ENCODE results near the gene SGMS2. TPM values are rescaled to one million over a fixed set of nuclear protein-coding genes. Genes with fewer than 3 reads are reported as not detected.

SGMS2 gene
- total RNA-seq, 3 donors from 2014 or later: 47.2 to 76.7 (median 56.3) TPM

- no peaks in the 10 kb centered on the region for H3K9me3 ChIP-seq
- peak overlapping the region in 1 of 2 donors; percentile 80 for H3K27ac ChIP-seq
- no peak for DNase-seq (ENCODE audit: low spot score in 2 of 2)
- no peaks in the 10 kb centered on the region for H3K27me3 ChIP-seq
- intact Hi-C loops (cut with DNase I; ENCODE audit: low total_unique reads): no loop called here
- H3K36me3 ChIP-seq: no peaks in the 10 kb centered on the region
- TF ChIP-seq CTCF (IDR thresholded peaks at IDR 0.05) (no peak), POLR2AphosphoS5 (IDR thresholded peaks at IDR 0.05) (no peak)
- no peaks in the 10 kb centered on the region for H3K4me1 ChIP-seq
- no peak overlapping the region for H3K4me3 ChIP-seq
Measured at GRCh38 chr4:107837317-107837716, 12.6 kb downstream of the SGMS2 start.

- no peaks in the 10 kb centered on the region for H3K9me3 ChIP-seq
- H3K36me3 ChIP-seq: no peaks in the 10 kb centered on the region
- DNase-seq (ENCODE audit: low spot score in 2 of 2): no peak
- peak overlapping the region in 1 of 2 donors; percentile 80 for H3K27ac ChIP-seq
- no peak for TF ChIP-seq POLR2AphosphoS5 (IDR thresholded peaks at IDR 0.05)
- no peak for TF ChIP-seq CTCF (IDR thresholded peaks at IDR 0.05)
- TF ChIP-seq POLR2A (IDR thresholded peaks at IDR 0.05): no peak
- no peak overlapping the region for H3K4me3 ChIP-seq
- H3K4me1 ChIP-seq: no peaks in the 10 kb centered on the region
- intact Hi-C loops (cut with DNase I; ENCODE audit: low total_unique reads): no loop called here
- no peaks in the 10 kb centered on the region for H3K27me3 ChIP-seq
Measured at GRCh38 chr4:107837776-107838618, 13.3 kb downstream of the SGMS2 start.

GRCh38 chr4:107838861-107839565, 14.3 kb downstream of the SGMS2 start:
- TF ChIP-seq POLR2AphosphoS5 (IDR thresholded peaks at IDR 0.05) (no peak), CTCF (IDR thresholded peaks at IDR 0.05) (no peak), POLR2A (IDR thresholded peaks at IDR 0.05) (no peak)
- Histone ChIP-seq H3K27me3 (no peaks in the 10 kb centered on the region), H3K4me3 (no peak overlapping the region), H3K36me3 (no peaks in the 10 kb centered on the region), H3K27ac (peak overlapping the region in 1 of 2 donors; percentile 56), H3K9me3 (no peaks in the 10 kb centered on the region), H3K4me1 (no peaks in the 10 kb centered on the region)
- intact Hi-C loops (cut with DNase I; ENCODE audit: low total_unique reads): no loop called here
- no peak for DNase-seq (ENCODE audit: low spot score in 2 of 2)

GRCh38 chr4:107843391-107843790, 18.7 kb downstream of the SGMS2 start:
- intact Hi-C loops (cut with DNase I; ENCODE audit: low total_unique reads): loop anchor here (5.0 kb wide), 1 partner anchor 769 kb away; no protein-coding TSS in a partner anchor
- no peaks in the 10 kb centered on the region for H3K27me3 ChIP-seq
- H3K27ac ChIP-seq: no peak overlapping the region
- no peaks in the 10 kb centered on the region for H3K4me1 ChIP-seq
- peaks cover 0 to 6% of the 10 kb centered on the region in 2 donors for H3K9me3 ChIP-seq
- no peak overlapping the region for H3K4me3 ChIP-seq
- no peaks in the 10 kb centered on the region for H3K36me3 ChIP-seq
- TF ChIP-seq POLR2AphosphoS5 (IDR thresholded peaks at IDR 0.05) (no peak), POLR2A (IDR thresholded peaks at IDR 0.05) (no peak), CTCF (IDR thresholded peaks at IDR 0.05) (no peak)
- no peak for DNase-seq (ENCODE audit: low spot score in 2 of 2)

- Histone ChIP-seq H3K27me3 (no peaks in the 10 kb centered on the region), H3K9me3 (peaks cover 0 to 7% of the 10 kb centered on the region in 2 donors), H3K27ac (no peak overlapping the region), H3K4me3 (no peak overlapping the region), H3K4me1 (no peaks in the 10 kb centered on the region), H3K36me3 (no peaks in the 10 kb centered on the region)
- DNase-seq (ENCODE audit: low spot score in 2 of 2): no peak
- TF ChIP-seq CTCF (IDR thresholded peaks at IDR 0.05) (no peak), POLR2AphosphoS5 (IDR thresholded peaks at IDR 0.05) (no peak)
- intact Hi-C loops (cut with DNase I; ENCODE audit: low total_unique reads): no loop called here
Measured at GRCh38 chr4:107845681-107846080, 20.9 kb downstream of the SGMS2 start.

Measured in breast epithelium (tissue), 4 donors.